GM23338 (cell line): ENCODE data around the gene TBC1D21.

Experiments
- EZH2 ChIP-seq: fragments of 200-600 bp; sonication (generic); IDR thresholded peaks from one replicate; pipeline ENCODE4 v1.8.0; 2017; ENCODE audit warnings: antibody characterized with exemption, mild to moderate bottlenecking, low read depth; ENCODE audit not compliant: unreplicated experiment
- EZH2phosphoT487 ChIP-seq: fragments of 200-600 bp; sonication (generic); IDR thresholded peaks from one replicate; pipeline ENCODE4 v1.8.1; 2018; ENCODE audit warnings: antibody characterized with exemption; ENCODE audit not compliant: unreplicated experiment
- POLR2AphosphoS5 ChIP-seq: IDR thresholded peaks from 2 replicates; pipeline ENCODE4 v1.6.1; 2016; ENCODE audit warnings: antibody characterized with exemption, low read depth
- TF ChIP-seq, protein P1 (sequence below), 2 experiments: fragments of 200-600 bp in 1 of 2; sonication (generic) in 1 of 2; conservative IDR thresholded peaks; 2 replicates each; pipeline versions ENCODE4 v1.5.1 to v1.6.1; 2016 to 2017; ENCODE audit warnings: antibody characterized with exemption in 2 of 2, low read depth in 2 of 2, mild to moderate bottlenecking in 2 of 2, moderate library complexity in 1 of 2

DNA sequence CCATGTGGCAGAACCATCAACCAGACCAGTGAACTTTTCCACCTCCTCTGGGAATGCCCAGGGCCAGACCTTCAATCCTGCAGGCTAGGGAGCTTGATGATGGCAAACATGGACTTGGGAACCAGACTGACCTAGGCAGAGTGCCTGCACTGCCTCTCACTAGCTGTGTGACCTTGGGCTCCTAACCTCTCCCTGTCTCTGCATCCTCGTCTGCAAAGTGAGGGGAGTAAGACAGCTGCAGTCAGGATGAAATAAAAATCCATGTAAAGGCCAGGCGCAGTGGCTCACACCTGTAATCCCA lies 35.4 kb downstream of the TBC1D21 start:
- TF ChIP-seq POLR2AphosphoS5: no peak
- TF ChIP-seq, protein P1, sequence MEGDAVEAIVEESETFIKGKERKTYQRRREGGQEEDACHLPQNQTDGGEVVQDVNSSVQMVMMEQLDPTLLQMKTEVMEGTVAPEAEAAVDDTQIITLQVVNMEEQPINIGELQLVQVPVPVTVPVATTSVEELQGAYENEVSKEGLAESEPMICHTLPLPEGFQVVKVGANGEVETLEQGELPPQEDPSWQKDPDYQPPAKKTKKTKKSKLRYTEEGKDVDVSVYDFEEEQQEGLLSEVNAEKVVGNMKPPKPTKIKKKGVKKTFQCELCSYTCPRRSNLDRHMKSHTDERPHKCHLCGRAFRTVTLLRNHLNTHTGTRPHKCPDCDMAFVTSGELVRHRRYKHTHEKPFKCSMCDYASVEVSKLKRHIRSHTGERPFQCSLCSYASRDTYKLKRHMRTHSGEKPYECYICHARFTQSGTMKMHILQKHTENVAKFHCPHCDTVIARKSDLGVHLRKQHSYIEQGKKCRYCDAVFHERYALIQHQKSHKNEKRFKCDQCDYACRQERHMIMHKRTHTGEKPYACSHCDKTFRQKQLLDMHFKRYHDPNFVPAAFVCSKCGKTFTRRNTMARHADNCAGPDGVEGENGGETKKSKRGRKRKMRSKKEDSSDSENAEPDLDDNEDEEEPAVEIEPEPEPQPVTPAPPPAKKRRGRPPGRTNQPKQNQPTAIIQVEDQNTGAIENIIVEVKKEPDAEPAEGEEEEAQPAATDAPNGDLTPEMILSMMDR (conservative IDR thresholded peaks at IDR 0.05; ENCODE audit: low read depth in 2 of 2): no peak
- no peak for TF ChIP-seq EZH2
- no peak for TF ChIP-seq EZH2phosphoT487
